GM18502 (cell line): ENCODE results near the gene GAK.

Experiments
- ATAC-seq: cut with Tn5 transposase; IDR thresholded peaks from one replicate; pipeline ENCODE4 v1.9.1; 2021; ENCODE audit warnings: mild to moderate bottlenecking; ENCODE audit not compliant: unreplicated experiment, poor library complexity

GAK gene

GRCh38 chr4:856225-856901 lies 75.8 kb downstream of the GAK start:
- ATAC-seq, result no peak

GRCh38 chr4:855880-856224 lies 76.3 kb downstream of the GAK start:
- no peak for ATAC-seq

GRCh38 chr4:854356-854755 lies 77.8 kb downstream of the GAK start:
- no peak for ATAC-seq

GRCh38 chr4:853416-853781 lies 78.7 kb downstream of the GAK start:
- ATAC-seq, result no peak

- no peak for ATAC-seq
Measured at GRCh38 chr4:851701-852430, 80.2 kb downstream of the GAK start.

- no peak for ATAC-seq
Measured at GRCh38 chr4:850323-850945, 81.7 kb downstream of the GAK start.

- ATAC-seq, result no peak
Measured at GRCh38 chr4:849478-850175, 82.5 kb downstream of the GAK start.

GRCh38 chr4:848803-849477 lies 83.2 kb downstream of the GAK start:
- ATAC-seq, result no peak

GRCh38 chr4:848307-848691 lies 83.8 kb downstream of the GAK start:
- ATAC-seq, result no peak

GRCh38 chr4:845836-846251 lies 86.3 kb downstream of the GAK start:
- no peak for ATAC-seq

- ATAC-seq, result no peak
Measured at GRCh38 chr4:845233-845835, 86.8 kb downstream of the GAK start.

GRCh38 chr4:844752-845232 lies 87.3 kb downstream of the GAK start:
- ATAC-seq, result no peak

- ATAC-seq, result no peak
Measured at GRCh38 chr4:839675-840443, 92.3 kb downstream of the GAK start.

GRCh38 chr4:837772-838171 lies 94.3 kb downstream of the GAK start:
- no peak for ATAC-seq

- no peak for ATAC-seq
Measured at GRCh38 chr4:836750-837301, 95.3 kb downstream of the GAK start.

GRCh38 chr4:836003-836511 lies 96.1 kb downstream of the GAK start:
- no peak for ATAC-seq

- ATAC-seq, result no peak
Measured at GRCh38 chr4:835148-836002, 96.7 kb downstream of the GAK start.
